ENCODE results near the gene SLC17A2.

SLC17A2 gene

DNA sequence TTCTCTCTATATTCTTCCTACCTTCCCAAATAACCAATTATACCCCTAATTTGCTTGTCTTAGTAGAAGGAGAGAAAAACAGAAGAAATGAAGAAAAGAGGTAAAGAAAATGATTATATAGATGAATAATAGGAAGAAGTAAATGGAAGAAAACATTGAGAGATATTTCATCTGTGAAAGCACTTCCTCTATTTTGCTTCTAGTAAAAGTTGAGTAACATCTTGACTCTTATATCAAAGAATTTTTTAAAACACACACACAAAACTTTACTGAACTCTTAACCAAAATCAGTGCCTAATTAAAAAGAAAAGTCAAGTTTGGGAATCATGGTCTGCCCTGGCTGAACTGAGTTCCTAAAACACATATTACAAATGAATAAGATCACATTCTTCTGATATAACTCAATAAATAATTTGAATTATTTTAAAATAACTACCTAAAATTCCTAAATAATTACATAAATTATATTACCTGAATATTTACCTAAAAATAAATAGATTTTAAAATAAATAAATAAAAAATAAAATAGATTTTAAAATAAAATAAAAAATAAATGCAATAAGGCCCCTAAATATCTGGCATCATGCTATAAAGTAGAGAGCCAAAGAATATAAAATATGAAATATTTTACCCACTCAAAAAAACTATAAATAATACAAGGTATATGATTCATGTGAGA lies 8.8 kb downstream of the SLC17A2 start:
- Histone ChIP-seq H3K27me3 (ENCODE audit: insufficient read depth, low read length, poor library complexity) (no peaks in the 10 kb centered on the region), H4K8ac (ENCODE audit: low read depth, low read length) (no peak overlapping the region), H3K18ac (ENCODE audit: low read length) (no peak overlapping the region), H3K27ac (ENCODE audit: low read depth, low read length) (no peak overlapping the region), H3K4me2 (ENCODE audit: low read length) (no peak overlapping the region), H4K5ac (ENCODE audit: low read length) (no peak overlapping the region), H3K4me1 (ENCODE audit: control insufficient read depth, low read depth, low read length) (no peaks in the 10 kb centered on the region), H3K23ac (ENCODE audit: low read length) (no peak overlapping the region), H3K79me1 (ENCODE audit: low read length) (no peaks in the 10 kb centered on the region), H3K56ac (ENCODE audit: low read length) (no peak overlapping the region), H3K36me3 (ENCODE audit: control insufficient read depth, insufficient read depth, low read length) (no peaks in the 10 kb centered on the region), H2BK15ac (replicated peaks; ENCODE audit: low read depth) (no peak overlapping the region), H2BK5ac (ENCODE audit: low read length) (no peak overlapping the region), H3K4me3 (ENCODE audit: low read length) (no peak overlapping the region), H3K9ac (ENCODE audit: low read length) (no peak overlapping the region), H3K4ac (ENCODE audit: low read depth, low read length) (no peak overlapping the region), H3K79me2 (ENCODE audit: control insufficient read depth, insufficient read depth, low read length) (no peaks in the 10 kb centered on the region), H2AK5ac (ENCODE audit: low read length) (no peak overlapping the region), H2BK120ac (ENCODE audit: low read depth, low read length) (no peak overlapping the region)
- DNase-seq: no peak

DNA sequence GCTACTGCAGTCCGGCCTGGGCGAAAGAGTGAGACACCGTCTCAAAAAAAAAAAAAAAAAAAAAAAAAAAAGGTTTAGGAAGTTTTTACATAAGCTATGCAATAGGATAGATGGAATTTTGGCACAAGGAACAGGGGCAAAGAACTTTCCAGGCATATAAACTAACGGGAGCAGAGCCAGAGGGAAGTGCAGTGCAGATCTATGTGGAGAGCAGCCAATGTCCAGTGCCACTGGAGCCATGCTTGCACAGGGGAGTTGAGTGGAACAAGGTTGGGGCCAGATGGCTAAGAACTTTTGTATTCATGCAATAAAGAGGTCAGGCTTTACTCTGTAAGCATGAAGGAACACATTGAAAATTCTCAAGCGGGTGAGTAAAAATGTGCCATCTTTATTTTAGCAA lies 10.8 kb downstream of the SLC17A2 start:
- no peaks in the 10 kb centered on the region for H3K36me3 ChIP-seq (ENCODE audit: control insufficient read depth, insufficient read depth, low read length)
- H3K4me2 ChIP-seq (ENCODE audit: low read length): no peak overlapping the region
- H3K79me2 ChIP-seq (ENCODE audit: control insufficient read depth, insufficient read depth, low read length): no peaks in the 10 kb centered on the region
- no peak overlapping the region for H3K18ac ChIP-seq (ENCODE audit: low read length)
- no peak overlapping the region for H4K5ac ChIP-seq (ENCODE audit: low read length)
- no peak overlapping the region for H2BK120ac ChIP-seq (ENCODE audit: low read depth, low read length)
- H3K27ac ChIP-seq (ENCODE audit: low read depth, low read length): no peak overlapping the region
- DNase-seq: no peak
- no peaks in the 10 kb centered on the region for H3K79me1 ChIP-seq (ENCODE audit: low read length)
- H3K4me1 ChIP-seq (ENCODE audit: control insufficient read depth, low read depth, low read length): no peaks in the 10 kb centered on the region
- H3K56ac ChIP-seq (ENCODE audit: low read length): no peak overlapping the region
- H4K8ac ChIP-seq (ENCODE audit: low read depth, low read length): no peak overlapping the region
- H3K4me3 ChIP-seq (ENCODE audit: low read length): no peak overlapping the region
- H3K4ac ChIP-seq (ENCODE audit: low read depth, low read length): no peak overlapping the region
- no peak overlapping the region for H3K9ac ChIP-seq (ENCODE audit: low read length)
- no peak overlapping the region for H2BK15ac ChIP-seq (replicated peaks; ENCODE audit: low read depth)
- no CpG with 5 or more reads among the region's 5 CpGs for WGBS (ENCODE audit: extremely low coverage, insufficient coverage, low lambda C conversion rate)
- no peak overlapping the region for H3K23ac ChIP-seq (ENCODE audit: low read length)
- no peak overlapping the region for H2AK5ac ChIP-seq (ENCODE audit: low read length)
- no peaks in the 10 kb centered on the region for H3K27me3 ChIP-seq (ENCODE audit: insufficient read depth, low read length, poor library complexity)
- no peak overlapping the region for H2BK5ac ChIP-seq (ENCODE audit: low read length)

DNA sequence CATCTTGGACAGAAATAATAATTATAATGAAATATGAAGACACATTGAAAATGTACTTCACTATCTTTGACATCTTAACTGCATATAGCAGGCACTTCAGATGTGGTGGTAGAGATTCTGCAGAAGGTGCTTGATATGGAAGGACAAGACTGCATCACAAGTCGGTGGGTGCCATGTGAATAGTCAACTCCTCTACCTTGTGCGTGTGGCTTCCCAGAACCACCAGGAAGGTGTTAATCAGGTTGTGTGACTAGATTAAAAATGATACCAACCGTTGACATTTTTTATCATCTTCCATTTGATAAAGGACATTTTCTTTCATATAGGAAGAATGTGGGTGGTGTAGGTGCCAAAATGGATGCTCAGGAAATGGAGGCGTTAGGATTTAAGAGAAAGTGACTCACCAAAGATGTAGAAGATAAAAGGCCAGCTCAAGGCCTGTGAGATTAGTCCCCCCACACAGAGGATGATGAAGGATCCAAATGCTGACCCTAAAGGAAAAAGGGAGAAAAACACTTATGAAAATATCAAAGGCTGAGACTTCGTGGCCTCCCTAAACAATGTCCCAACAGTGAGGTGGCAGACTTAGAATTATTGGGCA lies 12.3 kb downstream of the SLC17A2 start:
- H3K36me3 ChIP-seq (ENCODE audit: control insufficient read depth, insufficient read depth, low read length): no peaks in the 10 kb centered on the region
- H3K56ac ChIP-seq (ENCODE audit: low read length): no peak overlapping the region
- H3K79me2 ChIP-seq (ENCODE audit: control insufficient read depth, insufficient read depth, low read length): no peaks in the 10 kb centered on the region
- no CpG with 5 or more reads among the region's 5 CpGs for WGBS (ENCODE audit: extremely low coverage, insufficient coverage, low lambda C conversion rate)
- H2AK5ac ChIP-seq (ENCODE audit: low read length): no peak overlapping the region
- no peak overlapping the region for H3K9ac ChIP-seq (ENCODE audit: low read length)
- no peak overlapping the region for H2BK5ac ChIP-seq (ENCODE audit: low read length)
- H3K27me3 ChIP-seq (ENCODE audit: insufficient read depth, low read length, poor library complexity): no peaks in the 10 kb centered on the region
- no peak overlapping the region for H2BK120ac ChIP-seq (ENCODE audit: low read depth, low read length)
- H4K8ac ChIP-seq (ENCODE audit: low read depth, low read length): no peak overlapping the region
- H3K4me3 ChIP-seq (ENCODE audit: low read length): no peak overlapping the region
- H2BK15ac ChIP-seq (replicated peaks; ENCODE audit: low read depth): no peak overlapping the region
- H3K27ac ChIP-seq (ENCODE audit: low read depth, low read length): no peak overlapping the region
- no peak overlapping the region for H3K23ac ChIP-seq (ENCODE audit: low read length)
- DNase-seq: no peak
- H3K4me2 ChIP-seq (ENCODE audit: low read length): no peak overlapping the region
- H3K4me1 ChIP-seq (ENCODE audit: control insufficient read depth, low read depth, low read length): no peaks in the 10 kb centered on the region
- no peaks in the 10 kb centered on the region for H3K79me1 ChIP-seq (ENCODE audit: low read length)
- H3K18ac ChIP-seq (ENCODE audit: low read length): no peak overlapping the region
- no peak overlapping the region for H3K4ac ChIP-seq (ENCODE audit: low read depth, low read length)
- H4K5ac ChIP-seq (ENCODE audit: low read length): no peak overlapping the region

DNA sequence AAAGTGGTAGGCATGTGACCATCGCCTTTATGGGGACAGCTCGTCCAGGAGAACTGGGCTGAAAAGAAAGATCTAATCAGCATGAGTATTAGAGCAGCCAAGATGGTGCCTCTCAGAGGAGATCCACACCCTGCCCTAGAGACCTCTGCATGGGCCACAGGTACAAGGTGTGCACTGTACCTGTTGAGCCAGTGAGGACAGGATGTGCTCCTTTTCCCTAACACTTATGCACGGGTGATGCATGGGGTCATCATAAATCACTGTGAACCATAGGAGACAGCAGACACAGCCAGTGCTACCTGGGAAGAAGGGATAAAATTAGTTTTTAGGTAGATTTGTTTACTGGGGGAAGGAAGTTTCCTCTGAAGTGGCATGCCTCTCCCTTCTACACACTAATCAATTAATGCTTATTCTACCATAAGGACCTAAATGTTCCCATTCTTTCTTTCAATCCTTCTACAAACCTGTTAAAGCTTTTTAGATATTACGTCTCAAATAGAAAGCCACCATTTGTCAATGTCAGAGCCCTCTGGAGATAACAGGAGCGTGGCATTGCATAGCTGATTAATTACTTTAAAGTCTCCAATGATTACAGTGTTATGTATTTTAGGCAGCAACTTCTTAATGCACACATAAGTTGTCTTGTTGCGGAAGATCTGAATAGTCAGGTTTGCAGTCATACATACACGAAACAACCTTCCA lies 13.6 kb downstream of the SLC17A2 start:
- H3K18ac ChIP-seq (ENCODE audit: low read length): no peak overlapping the region
- H3K56ac ChIP-seq (ENCODE audit: low read length): no peak overlapping the region
- no peaks in the 10 kb centered on the region for H3K79me1 ChIP-seq (ENCODE audit: low read length)
- no CpG with 5 or more reads among the region's 7 CpGs for WGBS (ENCODE audit: extremely low coverage, insufficient coverage, low lambda C conversion rate)
- no peak overlapping the region for H3K4me3 ChIP-seq (ENCODE audit: low read length)
- no peak for DNase-seq
- H3K4me2 ChIP-seq (ENCODE audit: low read length): no peak overlapping the region
- H3K9ac ChIP-seq (ENCODE audit: low read length): no peak overlapping the region
- no peak overlapping the region for H3K4ac ChIP-seq (ENCODE audit: low read depth, low read length)
- H2BK120ac ChIP-seq (ENCODE audit: low read depth, low read length): no peak overlapping the region
- no peak overlapping the region for H2AK5ac ChIP-seq (ENCODE audit: low read length)
- H3K79me2 ChIP-seq (ENCODE audit: control insufficient read depth, insufficient read depth, low read length): no peaks in the 10 kb centered on the region
- H2BK15ac ChIP-seq (replicated peaks; ENCODE audit: low read depth): no peak overlapping the region
- H3K4me1 ChIP-seq (ENCODE audit: control insufficient read depth, low read depth, low read length): no peaks in the 10 kb centered on the region
- H3K27ac ChIP-seq (ENCODE audit: low read depth, low read length): no peak overlapping the region
- H4K5ac ChIP-seq (ENCODE audit: low read length): no peak overlapping the region
- no peaks in the 10 kb centered on the region for H3K36me3 ChIP-seq (ENCODE audit: control insufficient read depth, insufficient read depth, low read length)
- no peak overlapping the region for H2BK5ac ChIP-seq (ENCODE audit: low read length)
- no peak overlapping the region for H4K8ac ChIP-seq (ENCODE audit: low read depth, low read length)
- no peak overlapping the region for H3K23ac ChIP-seq (ENCODE audit: low read length)
- H3K27me3 ChIP-seq (ENCODE audit: insufficient read depth, low read length, poor library complexity): no peaks in the 10 kb centered on the region

DNA sequence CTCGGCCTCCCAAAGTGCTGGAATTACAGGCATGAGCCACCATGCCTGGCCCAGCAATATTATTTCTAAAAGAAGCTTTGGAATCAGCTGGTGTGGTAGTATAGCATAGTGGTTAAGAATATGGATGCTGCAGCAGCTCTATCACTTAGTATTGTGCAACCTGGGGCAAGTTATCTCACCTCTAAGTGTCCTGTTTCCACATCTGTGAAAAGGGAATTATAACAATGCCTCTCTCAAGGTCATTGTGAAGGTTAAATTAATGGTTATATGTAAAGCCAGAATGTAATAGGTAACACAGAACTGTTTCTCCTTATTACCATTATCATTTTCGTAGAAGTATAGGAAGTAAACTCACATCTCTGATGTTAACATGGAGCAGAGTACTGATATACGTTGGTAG lies 14.2 kb downstream of the SLC17A2 start:
- Histone ChIP-seq H3K79me1 (ENCODE audit: low read length) (no peaks in the 10 kb centered on the region), H2BK5ac (ENCODE audit: low read length) (no peak overlapping the region), H3K27me3 (ENCODE audit: insufficient read depth, low read length, poor library complexity) (no peaks in the 10 kb centered on the region), H3K4me3 (ENCODE audit: low read length) (no peak overlapping the region), H4K8ac (ENCODE audit: low read depth, low read length) (no peak overlapping the region), H2BK120ac (ENCODE audit: low read depth, low read length) (no peak overlapping the region), H3K4me1 (ENCODE audit: control insufficient read depth, low read depth, low read length) (no peaks in the 10 kb centered on the region), H3K56ac (ENCODE audit: low read length) (no peak overlapping the region), H3K4ac (ENCODE audit: low read depth, low read length) (no peak overlapping the region), H3K23ac (ENCODE audit: low read length) (no peak overlapping the region), H4K5ac (ENCODE audit: low read length) (no peak overlapping the region), H3K36me3 (ENCODE audit: control insufficient read depth, insufficient read depth, low read length) (no peaks in the 10 kb centered on the region), H3K27ac (ENCODE audit: low read depth, low read length) (no peak overlapping the region), H3K18ac (ENCODE audit: low read length) (no peak overlapping the region), H3K9ac (ENCODE audit: low read length) (no peak overlapping the region), H2BK15ac (replicated peaks; ENCODE audit: low read depth) (no peak overlapping the region), H2AK5ac (ENCODE audit: low read length) (no peak overlapping the region), H3K79me2 (ENCODE audit: control insufficient read depth, insufficient read depth, low read length) (no peaks in the 10 kb centered on the region), H3K4me2 (ENCODE audit: low read length) (no peak overlapping the region)
- DNase-seq: no peak
- no CpG with 5 or more reads among the region's 3 CpGs for WGBS (ENCODE audit: extremely low coverage, insufficient coverage, low lambda C conversion rate)

All from mesendoderm (in vitro differentiated cells).